CD4-positive, alpha-beta T cell (primary cell): ENCODE data around the gene RAB7B. TPM values are rescaled to one million over a fixed set of nuclear protein-coding genes. Genes with fewer than 3 reads are reported as not detected.

Experiments
- ATAC-seq: fragments of 200-7000 bp; cut with Tn5 transposase; one replicate; pipeline ENCODE4 v1.10.0; 2022; ENCODE audit warnings: mild to moderate bottlenecking; ENCODE audit not compliant: poor library complexity
- CTCF ChIA-PET: fragments of 350-600 bp; sonication (Branson Sonifier 250); formaldehyde crosslinking; loops from one replicate; lab custom pipeline; 2021; ENCODE audit warnings: antibody characterized with exemption, inconsistent platforms; lab: Charles Lee
- POLR2A ChIA-PET: fragments of 350-600 bp; sonication (Branson Sonifier 250); formaldehyde crosslinking; loops from one replicate; lab custom pipeline; 2021; ENCODE audit warnings: antibody characterized with exemption, inconsistent platforms; lab: Charles Lee
- DNase-seq, 14 experiments: peaks; one replicate each; pipeline ENCODE4 v3.0.0-alpha.2; 2013 to 2020; ENCODE audit warnings: mixed read lengths in 2 of 14
- H3K27ac ChIP-seq, 2 donors: one replicate each; pipeline versions ENCODE4 v1.5.1 to v1.7.0; 2013; ENCODE audit warnings: low read length in 2 of 2, low read depth in 1 of 2, mild to moderate bottlenecking in 1 of 2
- H3K27me3 ChIP-seq, 2 experiments: 1 replicate in 1 of 2; 2 replicates in 1 of 2; pipeline versions ENCODE4 v1.6.1 to v1.7.0; 2013; ENCODE audit warnings: low read length in 2 of 2, control low read depth in 1 of 2, mild to moderate bottlenecking in 1 of 2, moderate library complexity in 1 of 2; ENCODE audit not compliant: insufficient read depth in 2 of 2, control insufficient read depth in 1 of 2
- H3K36me3 ChIP-seq: one replicate; pipeline ENCODE4 v1.6.1; 2013; ENCODE audit warnings: low read length, control low read depth; ENCODE audit not compliant: insufficient read depth
- H3K4me1 ChIP-seq: one replicate; pipeline ENCODE4 v1.6.1; 2013; ENCODE audit warnings: low read length, control low read depth; ENCODE audit not compliant: insufficient read depth
- H3K4me3 ChIP-seq: one replicate; pipeline ENCODE4 v1.5.1; 2013; ENCODE audit warnings: mild to moderate bottlenecking, low read length, moderate library complexity
- H3K9me3 ChIP-seq, 2 experiments: 1 replicate in 1 of 2; 2 replicates in 1 of 2; pipeline versions ENCODE4 v1.6.1 to v1.7.0; 2013; ENCODE audit warnings: low read length in 2 of 2, mild to moderate bottlenecking in 2 of 2, control low read depth in 1 of 2, moderate library complexity in 1 of 2; ENCODE audit not compliant: control insufficient read depth in 1 of 2, insufficient read depth in 1 of 2
- H3K27ac Mint-ChIP-seq: one replicate; pipeline ENCODE4 v1.8.0; 2020; ENCODE audit warnings: mixed read lengths
- H3K27me3 Mint-ChIP-seq: one replicate; pipeline ENCODE4 v1.8.0; 2021; ENCODE audit warnings: mixed read lengths
- H3K36me3 Mint-ChIP-seq: one replicate; pipeline ENCODE4 v1.8.0; 2021; ENCODE audit warnings: low read depth, mixed read lengths
- H3K4me1 Mint-ChIP-seq: one replicate; pipeline ENCODE4 v1.8.0; 2021; ENCODE audit warnings: low read depth, mixed read lengths
- H3K4me3 Mint-ChIP-seq: one replicate; pipeline ENCODE4 v1.8.0; 2020; ENCODE audit warnings: mild to moderate bottlenecking, mixed read lengths
- H3K9me3 Mint-ChIP-seq: one replicate; pipeline ENCODE4 v1.8.0; 2020; ENCODE audit warnings: mixed read lengths
- intact Hi-C, 2 experiments: fragments of 100-400 bp; cut with DNase I in 1 of 2; cut with micrococcal nuclease in 1 of 2; formaldehyde crosslinking; loops; one replicate each; pipeline versions ENCODE4 v1.15.1 to v1.9.0; 2023 to 2025; cut with DNase I, micrococcal nuclease
- total RNA-seq, 174 experiments: library from RNA in 2 of 174; stranded (reverse) in 2 of 174; gene quantifications; one replicate each; pipeline ENCODE4 v1.2.3 and lab custom pipeline; 2021 to 2026
- TF ChIP-seq, protein P1 (sequence below): fragments of 200-600 bp; IDR thresholded peaks from one replicate; pipeline ENCODE4 v1.8.0; 2022; ENCODE audit warnings: antibody characterized with exemption, mild to moderate bottlenecking

The RAB7B gene
- total RNA-seq, 2 experiments from 2014 or later, result 0.08 TPM; not detected in 1

DNA sequence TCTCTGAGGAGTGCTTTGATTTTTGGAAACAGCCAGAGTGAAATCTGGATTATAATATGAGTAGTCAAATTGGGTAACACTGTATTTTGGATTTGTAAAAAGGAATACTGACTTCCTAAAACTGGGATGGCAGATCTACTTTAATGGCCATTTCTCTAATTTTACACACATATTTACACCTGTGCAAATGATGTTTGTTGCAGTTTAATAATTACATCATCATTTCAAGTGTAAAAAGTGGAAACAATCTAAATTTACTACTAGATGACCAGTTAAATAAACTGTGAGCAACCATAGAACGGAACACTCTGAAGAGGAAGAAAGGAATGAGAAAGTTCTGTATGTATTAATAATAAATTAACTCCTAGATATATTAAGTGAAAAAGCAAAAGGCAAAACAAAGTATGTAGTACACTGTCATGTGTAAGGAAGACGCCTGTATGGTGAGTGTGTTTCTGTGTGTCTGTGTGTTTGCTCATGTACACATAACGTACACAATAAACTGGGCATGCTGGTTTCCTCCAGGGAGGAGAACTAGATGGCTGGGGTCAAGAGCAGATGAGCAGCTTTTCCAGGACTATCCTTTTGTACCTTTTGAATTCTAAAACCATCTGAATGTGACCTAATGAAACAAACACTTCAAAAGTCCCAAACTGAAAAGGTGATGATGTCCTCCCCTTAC, 46.9 kb upstream of the RAB7B start:
- peaks cover 29% of the 10 kb centered on the region for H3K4me1 Mint-ChIP-seq
- no peaks in the 10 kb centered on the region for H3K27me3 Mint-ChIP-seq
- ChIA-PET CTCF (no interaction called here), POLR2A (interaction anchor here (0.6 kb wide), 1 partner anchor 495 kb away, joined by 3 read pairs; no protein-coding TSS in a partner anchor)
- intact Hi-C loops, result no loop called here
- DNase-seq (no peak), ATAC-seq (no peak)
- peaks cover 19% of the 10 kb centered on the region for H3K4me1 ChIP-seq
- no peak overlapping the region for H3K4me3 ChIP-seq
- H3K9me3 ChIP-seq, result peaks cover 0 to 3% of the 10 kb centered on the region in 2 experiments
- TF ChIP-seq, protein P1, sequence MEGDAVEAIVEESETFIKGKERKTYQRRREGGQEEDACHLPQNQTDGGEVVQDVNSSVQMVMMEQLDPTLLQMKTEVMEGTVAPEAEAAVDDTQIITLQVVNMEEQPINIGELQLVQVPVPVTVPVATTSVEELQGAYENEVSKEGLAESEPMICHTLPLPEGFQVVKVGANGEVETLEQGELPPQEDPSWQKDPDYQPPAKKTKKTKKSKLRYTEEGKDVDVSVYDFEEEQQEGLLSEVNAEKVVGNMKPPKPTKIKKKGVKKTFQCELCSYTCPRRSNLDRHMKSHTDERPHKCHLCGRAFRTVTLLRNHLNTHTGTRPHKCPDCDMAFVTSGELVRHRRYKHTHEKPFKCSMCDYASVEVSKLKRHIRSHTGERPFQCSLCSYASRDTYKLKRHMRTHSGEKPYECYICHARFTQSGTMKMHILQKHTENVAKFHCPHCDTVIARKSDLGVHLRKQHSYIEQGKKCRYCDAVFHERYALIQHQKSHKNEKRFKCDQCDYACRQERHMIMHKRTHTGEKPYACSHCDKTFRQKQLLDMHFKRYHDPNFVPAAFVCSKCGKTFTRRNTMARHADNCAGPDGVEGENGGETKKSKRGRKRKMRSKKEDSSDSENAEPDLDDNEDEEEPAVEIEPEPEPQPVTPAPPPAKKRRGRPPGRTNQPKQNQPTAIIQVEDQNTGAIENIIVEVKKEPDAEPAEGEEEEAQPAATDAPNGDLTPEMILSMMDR, result no peak
- H3K36me3 Mint-ChIP-seq, result no peaks in the 10 kb centered on the region
- H3K27ac Mint-ChIP-seq, result no peak overlapping the region
- no peak overlapping the region for H3K4me3 Mint-ChIP-seq
- H3K27me3 ChIP-seq, result no peaks in the 10 kb centered on the region
- H3K36me3 ChIP-seq, result no peaks in the 10 kb centered on the region
- no peak overlapping the region for H3K27ac ChIP-seq
- H3K9me3 Mint-ChIP-seq, result no peaks in the 10 kb centered on the region

DNA sequence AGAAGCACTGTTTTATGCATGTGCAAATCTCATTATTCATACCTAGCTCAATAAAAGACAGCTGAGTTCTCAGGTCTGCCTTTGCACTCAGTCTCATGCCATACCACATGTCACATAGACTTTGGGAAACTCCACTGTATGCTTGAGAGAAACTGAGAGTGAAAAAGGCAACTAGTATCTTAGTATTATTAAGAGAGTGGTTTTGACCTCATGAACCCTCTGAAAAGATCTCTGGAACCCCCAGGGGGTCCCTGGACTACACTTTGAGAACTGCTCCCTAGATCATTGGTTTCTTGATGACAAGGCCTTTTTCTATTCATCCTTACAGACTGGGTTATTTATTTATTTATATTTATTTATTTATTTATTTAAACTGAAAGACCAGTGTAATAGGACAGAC, 46.1 kb upstream of the RAB7B start:
- Mint-ChIP-seq H3K4me3 (no peak overlapping the region), H3K9me3 (no peaks in the 10 kb centered on the region), H3K4me1 (peaks cover 29% of the 10 kb centered on the region), H3K36me3 (no peaks in the 10 kb centered on the region), H3K27me3 (no peaks in the 10 kb centered on the region), H3K27ac (no peak overlapping the region)
- Histone ChIP-seq H3K36me3 (no peaks in the 10 kb centered on the region), H3K27ac (no peak overlapping the region), H3K4me1 (peaks cover 19% of the 10 kb centered on the region), H3K4me3 (no peak overlapping the region), H3K9me3 (peaks cover 0 to 3% of the 10 kb centered on the region in 2 experiments), H3K27me3 (no peaks in the 10 kb centered on the region)
- TF ChIP-seq, protein P1, result no peak
- no peak for DNase-seq
- ChIA-PET POLR2A (no interaction called here), CTCF (no interaction called here)
- ATAC-seq, result no peak
- intact Hi-C loops, result no loop called here

DNA sequence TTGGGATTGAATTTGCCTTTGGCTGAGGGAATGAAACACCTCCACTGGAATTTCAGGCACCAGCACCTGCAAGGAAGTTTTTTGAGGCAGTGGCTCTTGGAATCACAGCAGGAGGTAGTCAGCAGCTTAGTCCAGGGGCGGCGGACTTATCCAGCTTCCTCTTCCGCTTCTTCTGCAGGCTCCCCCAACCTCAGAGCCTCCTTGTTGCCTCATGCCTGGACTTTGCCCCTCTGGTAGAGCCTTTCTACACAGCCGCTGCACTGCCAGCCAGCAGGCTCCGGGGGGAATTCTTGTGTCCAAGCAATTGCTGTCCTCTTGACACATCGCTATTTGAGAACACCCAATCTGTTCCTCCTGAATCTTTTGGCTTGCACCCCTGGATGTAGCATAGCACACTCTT, 45.4 kb upstream of the RAB7B start:
- H3K27ac ChIP-seq, result no peak overlapping the region
- intact Hi-C loops, result no loop called here
- no peaks in the 10 kb centered on the region for H3K36me3 ChIP-seq
- peak in 2 of 14 experiments; percentile 35 for DNase-seq
- no peak for ATAC-seq
- no peaks in the 10 kb centered on the region for H3K27me3 ChIP-seq
- Mint-ChIP-seq H3K27me3 (no peaks in the 10 kb centered on the region), H3K27ac (no peak overlapping the region), H3K4me1 (peaks cover 29% of the 10 kb centered on the region), H3K9me3 (no peaks in the 10 kb centered on the region), H3K4me3 (no peak overlapping the region), H3K36me3 (no peaks in the 10 kb centered on the region)
- peaks cover 0 to 3% of the 10 kb centered on the region in 2 experiments for H3K9me3 ChIP-seq
- ChIA-PET CTCF (interaction anchor here (1.0 kb wide), 1 partner anchor 10 kb away, joined by 3 read pairs; no protein-coding TSS in a partner anchor), POLR2A (interaction anchor here (1.0 kb wide), 1 partner anchor 14 kb away, joined by 3 read pairs; no protein-coding TSS in a partner anchor)
- peaks cover 19% of the 10 kb centered on the region for H3K4me1 ChIP-seq
- TF ChIP-seq, protein P1, result no peak
- H3K4me3 ChIP-seq, result no peak overlapping the region
